HAP-1 (cell line): ENCODE measurements around the gene TP53TG3C.
"Not testable (repeated sequence)": the region's sequence is repeated elsewhere in the genome, so short reads cannot be mapped to it uniquely, and the experiment has no call there.

Source experiments
- DNase-seq, 2 experiments: peaks; one replicate each; pipeline ENCODE4 v3.0.0-alpha.2; 2016 to 2020; ENCODE audit warnings: low spot score in 2 of 2
- H3K27me3 ChIP-seq: fragments of 250-450 bp; sonication (Bioruptor Pico); 2 replicates; pipeline ENCODE4 v1.5.1; 2020; ENCODE audit warnings: low read depth, mild to moderate bottlenecking, moderate library complexity
- H3K36me3 ChIP-seq: fragments of 250-450 bp; sonication (Bioruptor Pico); replicated peaks from 2 replicates; pipeline ENCODE4 v1.5.1; 2020; ENCODE audit warnings: mild to moderate bottlenecking
- H3K4me1 ChIP-seq: fragments of 250-450 bp; sonication (Bioruptor Pico); 2 replicates; pipeline ENCODE4 v1.5.1; 2020; ENCODE audit warnings: mild to moderate bottlenecking
- H3K4me3 ChIP-seq: fragments of 250-450 bp; sonication (Bioruptor Pico); 2 replicates; pipeline ENCODE4 v1.5.1; 2020; ENCODE audit warnings: mild to moderate bottlenecking, moderate library complexity
- H3K9me3 ChIP-seq: fragments of 250-450 bp; sonication (Bioruptor Pico); 2 replicates; pipeline ENCODE4 v1.5.1; 2020; ENCODE audit warnings: mild to moderate bottlenecking, moderate library complexity
- in situ Hi-C: fragments of 300-500 bp; cut with MboI; formaldehyde crosslinking; loops from 3 replicates; pipeline ENCODE4 v1.14.3; 2020; ENCODE audit warnings: low sequenced_read_pairs, inconsistent platforms, mixed read lengths

The TP53TG3C gene

GRCh38 chr16:33193926-33194325 lies at the start of gene TP53TG3C:
TSS of gene TP53TG3C (plus strand) at chr16:33194226. CDS start at chr16:33194294, 68 bp downstream.
- in situ Hi-C loops, result not testable (repeated sequence)

More at GRCh38 chr16:33193926-33194325, at the start of gene TP53TG3C:
- not testable (repeated sequence) for DNase-seq, H3K36me3 ChIP-seq, H3K4me1 ChIP-seq, H3K27me3 ChIP-seq, H3K9me3 ChIP-seq, H3K4me3 ChIP-seq
